LNCaP clone FGC (cell line): ENCODE data around the gene VWC2L.

Experiments used
- DNase-seq: peaks from one replicate; pipeline ENCODE4 v3.0.0-alpha.2; 2011; ENCODE audit warnings: low read depth
- H3K4me3 ChIP-seq: 2 replicates; pipeline ENCODE4 v1.5.1; 2011; ENCODE audit warnings: mild to moderate bottlenecking, low read depth, low read length, control low read depth
- TF ChIP-seq, protein P1 (sequence below): IDR thresholded peaks from 2 replicates; pipeline ENCODE4 v1.5.1; 2012; ENCODE audit warnings: mild to moderate bottlenecking; ENCODE audit not compliant: control insufficient read depth, insufficient read depth; ENCODE audit errors: extremely low read depth

VWC2L gene

DNA sequence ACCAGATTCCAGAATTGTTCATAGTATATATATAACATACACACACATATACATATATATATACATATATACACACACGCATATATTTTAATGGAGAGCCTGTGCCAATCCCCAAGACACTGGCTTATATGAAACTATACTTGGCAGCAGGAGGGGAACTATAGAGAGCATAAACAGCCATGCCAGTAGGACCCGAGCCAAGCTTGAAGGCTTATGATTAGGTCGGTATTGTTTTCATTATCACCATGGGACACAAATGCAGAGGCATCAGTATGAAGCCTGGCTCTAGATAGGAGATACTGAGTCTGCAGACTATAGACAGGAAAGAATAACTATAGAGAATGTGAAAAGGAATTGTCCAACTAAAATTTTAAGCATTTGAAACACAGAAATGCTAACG is 181.2 kb downstream of the VWC2L start:
- DNase-seq, result no peak
- no peak overlapping the region for H3K4me3 ChIP-seq
- TF ChIP-seq, protein P1, sequence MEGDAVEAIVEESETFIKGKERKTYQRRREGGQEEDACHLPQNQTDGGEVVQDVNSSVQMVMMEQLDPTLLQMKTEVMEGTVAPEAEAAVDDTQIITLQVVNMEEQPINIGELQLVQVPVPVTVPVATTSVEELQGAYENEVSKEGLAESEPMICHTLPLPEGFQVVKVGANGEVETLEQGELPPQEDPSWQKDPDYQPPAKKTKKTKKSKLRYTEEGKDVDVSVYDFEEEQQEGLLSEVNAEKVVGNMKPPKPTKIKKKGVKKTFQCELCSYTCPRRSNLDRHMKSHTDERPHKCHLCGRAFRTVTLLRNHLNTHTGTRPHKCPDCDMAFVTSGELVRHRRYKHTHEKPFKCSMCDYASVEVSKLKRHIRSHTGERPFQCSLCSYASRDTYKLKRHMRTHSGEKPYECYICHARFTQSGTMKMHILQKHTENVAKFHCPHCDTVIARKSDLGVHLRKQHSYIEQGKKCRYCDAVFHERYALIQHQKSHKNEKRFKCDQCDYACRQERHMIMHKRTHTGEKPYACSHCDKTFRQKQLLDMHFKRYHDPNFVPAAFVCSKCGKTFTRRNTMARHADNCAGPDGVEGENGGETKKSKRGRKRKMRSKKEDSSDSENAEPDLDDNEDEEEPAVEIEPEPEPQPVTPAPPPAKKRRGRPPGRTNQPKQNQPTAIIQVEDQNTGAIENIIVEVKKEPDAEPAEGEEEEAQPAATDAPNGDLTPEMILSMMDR, result no peak

DNA sequence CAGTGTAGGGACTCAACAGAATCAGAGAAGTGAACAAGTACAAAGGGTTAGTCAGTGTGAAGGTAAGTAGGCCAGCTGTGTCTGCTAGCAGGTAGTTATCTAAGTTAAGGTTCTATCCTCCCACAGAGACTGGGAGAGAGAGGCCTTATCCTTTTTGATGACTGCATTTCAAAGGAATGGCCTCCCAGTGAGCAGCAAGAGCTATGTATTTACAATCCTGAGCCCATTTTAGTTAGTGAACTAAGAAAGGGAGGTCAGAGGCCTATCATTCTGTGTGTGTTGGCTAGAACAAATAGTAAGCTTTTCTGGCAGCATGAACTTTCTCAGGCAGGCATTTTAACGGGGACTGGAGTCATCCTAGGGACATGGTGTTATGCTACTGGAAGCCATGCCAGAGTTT is 182.9 kb downstream of the VWC2L start:
- TF ChIP-seq, protein P1, result no peak
- no peak overlapping the region for H3K4me3 ChIP-seq
- no peak for DNase-seq

DNA sequence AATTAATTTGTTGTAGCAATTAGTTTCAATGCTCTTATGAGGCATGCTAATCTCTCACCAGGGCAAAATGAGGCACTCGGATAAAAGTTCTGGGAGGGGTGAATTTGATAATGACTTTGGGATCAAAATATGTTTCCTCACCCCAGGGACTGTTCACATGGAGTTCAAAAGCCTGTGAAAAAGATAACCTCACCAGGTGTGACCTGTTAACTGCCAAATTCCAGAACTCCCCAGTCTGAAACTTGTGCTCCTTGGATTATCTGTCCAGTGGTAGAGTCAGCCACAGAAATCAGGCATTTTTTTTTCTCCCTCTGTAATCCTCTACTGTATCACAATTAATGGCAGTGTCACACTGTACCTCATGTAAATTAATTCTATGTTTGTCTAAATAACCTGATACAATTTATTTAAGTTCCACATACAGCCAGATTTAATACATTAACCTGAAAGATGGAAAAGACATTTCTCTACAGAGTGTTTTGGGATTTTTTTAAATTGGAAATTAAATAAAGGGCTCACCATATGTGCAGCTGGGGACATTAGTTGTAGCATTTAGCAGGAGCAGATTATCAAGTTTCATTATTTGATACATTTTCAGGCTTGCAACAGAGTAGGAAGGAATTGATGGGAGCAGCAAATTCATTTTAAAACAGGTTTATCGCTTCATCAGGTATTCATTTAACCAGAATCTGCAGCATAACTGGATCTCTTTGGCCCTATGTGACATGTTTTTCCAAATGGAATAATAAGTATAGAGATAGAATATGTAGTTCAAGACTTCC is 191.2 kb downstream of the VWC2L start:
- TF ChIP-seq, protein P1, result no peak
- H3K4me3 ChIP-seq, result no peak overlapping the region
- DNase-seq, result no peak

DNA sequence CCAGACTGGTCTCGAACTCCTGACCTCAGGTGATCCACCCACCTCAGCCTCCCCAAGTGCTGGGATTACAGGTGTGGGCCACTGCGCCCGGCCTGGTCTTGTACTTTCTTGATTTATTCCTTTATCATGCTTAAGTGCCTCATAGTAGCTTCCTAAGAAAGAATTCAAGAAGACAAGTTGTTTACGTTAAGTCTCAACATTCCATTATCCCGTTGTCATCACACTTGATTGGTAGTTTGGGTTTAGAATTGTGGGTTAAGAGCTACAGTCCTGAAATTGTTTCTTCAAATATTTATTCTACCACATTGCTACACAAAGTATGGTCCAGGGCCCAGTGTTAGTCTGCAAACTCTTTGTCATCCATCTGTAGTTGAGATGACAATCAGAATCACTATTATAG is 194.0 kb downstream of the VWC2L start:
- no peak for DNase-seq
- TF ChIP-seq, protein P1, result no peak
- no peak overlapping the region for H3K4me3 ChIP-seq

DNA sequence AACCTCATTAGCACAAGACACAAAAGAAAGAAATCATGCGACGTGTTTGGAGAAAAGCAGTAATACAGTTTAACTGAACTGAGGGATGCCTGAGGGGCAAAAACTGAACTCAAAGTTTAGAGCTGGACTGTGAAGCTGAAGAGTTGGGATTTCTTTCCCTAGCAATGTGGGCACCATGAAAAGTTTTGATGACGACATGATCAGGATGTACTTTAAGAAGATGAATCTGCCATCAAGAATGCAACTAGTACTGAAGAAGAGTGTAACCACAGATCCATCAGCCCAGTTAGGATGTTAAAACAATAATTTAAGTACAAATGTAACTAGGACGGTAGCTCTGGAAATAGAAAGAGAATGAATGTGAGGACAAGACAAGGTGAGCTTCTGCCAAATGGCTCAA is 196.2 kb downstream of the VWC2L start:
- DNase-seq, result no peak
- no peak overlapping the region for H3K4me3 ChIP-seq
- TF ChIP-seq, protein P1, result no peak

DNA sequence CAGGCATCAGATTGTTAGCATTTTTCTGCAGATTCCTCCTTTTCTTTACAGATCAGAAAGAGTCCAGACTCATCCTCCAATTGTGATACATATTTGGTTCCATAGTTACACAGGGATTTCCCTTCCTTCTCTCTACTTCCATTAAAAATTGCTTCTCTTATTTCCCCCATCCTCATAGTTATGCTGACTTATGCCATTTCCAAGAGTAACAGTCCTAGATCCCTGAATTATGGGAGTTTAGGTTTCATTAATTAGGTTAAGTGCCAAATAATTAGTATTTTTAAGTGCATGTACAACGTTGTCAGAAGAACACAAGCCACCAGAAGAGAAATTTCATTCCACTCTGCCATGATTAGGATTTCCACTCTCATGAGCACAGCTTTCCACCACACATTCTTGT is 200.2 kb downstream of the VWC2L start:
- H3K4me3 ChIP-seq, result no peak overlapping the region
- TF ChIP-seq, protein P1, result no peak
- DNase-seq, result no peak
